GM19238 (cell line): ENCODE results near the gene ABLIM2.

Source experiments
- DNase-seq: peaks from one replicate; pipeline ENCODE4 v3.0.0; 2011; ENCODE audit warnings: low spot score; ENCODE audit not compliant: insufficient read length

The ABLIM2 gene

GRCh38 chr4:8032381-8032780 lies 126.2 kb downstream of the ABLIM2 start:
- no peak for DNase-seq

- DNase-seq = no peak
Observed at GRCh38 chr4:8030121-8030781, 128.4 kb downstream of the ABLIM2 start.

- DNase-seq = no peak
Observed at GRCh38 chr4:8029689-8030088, 128.9 kb downstream of the ABLIM2 start.

GRCh38 chr4:8028884-8029568 lies 129.6 kb downstream of the ABLIM2 start:
- no peak for DNase-seq

- DNase-seq = no peak
Observed at GRCh38 chr4:8028368-8028767, 130.2 kb downstream of the ABLIM2 start.

GRCh38 chr4:8026453-8026852 lies 132.2 kb downstream of the ABLIM2 start:
- DNase-seq = no peak

- no peak for DNase-seq
Observed at GRCh38 chr4:8025668-8026067, 132.9 kb downstream of the ABLIM2 start.

- no peak for DNase-seq
Observed at GRCh38 chr4:8024073-8024786, 134.4 kb downstream of the ABLIM2 start.

- no peak for DNase-seq
Observed at GRCh38 chr4:8023696-8024033, 134.9 kb downstream of the ABLIM2 start.

GRCh38 chr4:8022767-8023695 lies 135.6 kb downstream of the ABLIM2 start:
- DNase-seq = no peak

GRCh38 chr4:8021796-8022195 lies 136.8 kb downstream of the ABLIM2 start:
- DNase-seq = no peak

- DNase-seq = no peak
Observed at GRCh38 chr4:8019396-8020365, 138.9 kb downstream of the ABLIM2 start.

GRCh38 chr4:8016527-8016926 lies 142.1 kb downstream of the ABLIM2 start:
- no peak for DNase-seq

- no peak for DNase-seq
Observed at GRCh38 chr4:8015512-8015911, 143.1 kb downstream of the ABLIM2 start.

GRCh38 chr4:8013976-8014726 lies 144.5 kb downstream of the ABLIM2 start:
- no peak for DNase-seq

- no peak for DNase-seq
Observed at GRCh38 chr4:8012517-8012916, 146.1 kb downstream of the ABLIM2 start.

GRCh38 chr4:8010618-8011017 lies 148.0 kb downstream of the ABLIM2 start:
- no peak for DNase-seq

GRCh38 chr4:8009710-8010511 lies 148.7 kb downstream of the ABLIM2 start:
- DNase-seq = no peak

- no peak for DNase-seq
Observed at GRCh38 chr4:8009097-8009496, 149.5 kb downstream of the ABLIM2 start.
